Activated T-cell treated with anti-CD3 and anti-CD28 coated beads, Interleukin-2, amount 50 U/mL, for 72 hours (primary cell): ENCODE results near the gene ANP32A. TPM values are rescaled to one million over a fixed set of nuclear protein-coding genes. Genes with fewer than 3 reads are reported as not detected.

Experiments used
- ATAC-seq, 2 donors: fragments of 150-1000 bp; cut with Tn5 transposase; replicated peaks in 1 of 2; 2 replicates each; pipeline ENCODE4 v1.10.0; 2021; ENCODE audit warnings: moderate library complexity in 2 of 2, mild to moderate bottlenecking in 1 of 2
- DNase-seq, 2 donors: peaks; one replicate each; pipeline ENCODE4 v3.0.0; 2021 to 2022; ENCODE audit warnings: mixed read lengths in 1 of 2
- H3K27ac Mint-ChIP-seq: one replicate; pipeline ENCODE4 v1.8.0; 2022; ENCODE audit warnings: mild to moderate bottlenecking, moderate library complexity, mixed read lengths
- H3K27me3 Mint-ChIP-seq: one replicate; pipeline ENCODE4 v1.8.0; 2022; ENCODE audit warnings: low read depth, mixed read lengths
- H3K36me3 Mint-ChIP-seq, 2 donors: one replicate each; pipeline ENCODE4 v1.8.0; 2022; ENCODE audit warnings: mixed read lengths in 2 of 2, mild to moderate bottlenecking in 1 of 2; ENCODE audit not compliant: insufficient read depth in 2 of 2
- H3K4me1 Mint-ChIP-seq: one replicate; pipeline ENCODE4 v1.8.0; 2022; ENCODE audit warnings: low read depth, mixed read lengths
- H3K4me3 Mint-ChIP-seq, 2 donors: one replicate each; pipeline ENCODE4 v1.8.0; 2022; ENCODE audit warnings: mild to moderate bottlenecking in 2 of 2, mixed read lengths in 2 of 2, moderate library complexity in 2 of 2
- H3K9me3 Mint-ChIP-seq, 2 donors: one replicate each; pipeline ENCODE4 v1.8.0; 2022; ENCODE audit warnings: mixed read lengths in 2 of 2
- total RNA-seq, 2 donors: library from RNA; stranded (reverse); gene quantifications; one replicate each; pipeline ENCODE4 v1.2.3, GENCODE V29; 2022

The ANP32A gene
- total RNA-seq, 2 donors from 2014 or later: 200 to 204 TPM

DNA sequence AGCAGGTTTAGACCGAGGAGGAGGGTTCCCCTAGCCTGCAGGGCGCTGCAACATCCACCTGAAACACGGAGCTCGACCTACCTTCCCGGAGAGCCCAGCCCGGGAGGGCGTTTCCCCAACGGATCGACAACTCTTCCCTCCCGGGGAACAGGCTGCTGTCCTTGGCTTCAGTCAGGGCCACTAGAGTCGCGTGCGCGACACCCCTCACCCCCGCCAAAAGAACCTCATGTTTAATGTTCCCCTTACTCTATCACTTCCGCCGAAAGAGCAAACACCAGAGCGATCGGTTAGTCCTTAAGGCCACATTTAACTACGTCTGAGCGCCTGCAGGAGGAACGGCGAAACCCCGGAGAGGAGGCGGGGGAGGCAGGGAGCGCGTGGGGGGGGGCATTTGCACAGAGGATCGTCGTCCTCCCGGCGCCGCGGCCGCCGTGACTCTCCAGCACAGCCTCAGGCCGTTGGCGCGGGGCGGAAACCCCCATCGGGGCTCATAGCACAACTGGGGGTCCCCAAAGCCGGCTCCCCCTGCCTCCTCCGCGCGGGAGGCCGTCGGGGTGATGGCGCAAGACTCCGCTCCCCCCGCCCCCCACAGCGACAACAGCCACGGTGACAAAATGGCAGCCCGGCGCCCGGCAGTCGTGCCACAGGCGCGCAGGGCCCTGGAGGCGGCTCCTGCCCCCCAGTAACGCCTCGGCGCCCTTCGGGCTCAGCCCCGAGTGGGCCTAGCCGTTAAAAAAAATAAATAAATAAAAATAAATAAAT lies 3.2 kb downstream of the ANP32A start:
- peaks cover 20 to 22% of the 10 kb centered on the region in 2 donors for H3K36me3 Mint-ChIP-seq
- peak; percentile 42 to 51 for ATAC-seq
- peak; percentile 76 to 78 for DNase-seq
- no peaks in the 10 kb centered on the region for H3K27me3 Mint-ChIP-seq
- peaks cover 50% of the 10 kb centered on the region for H3K4me1 Mint-ChIP-seq
- H3K9me3 Mint-ChIP-seq: no peaks in the 10 kb centered on the region
- peak overlapping the region; percentile 95 to 96 for H3K4me3 Mint-ChIP-seq
- peak overlapping the region; percentile 92 for H3K27ac Mint-ChIP-seq

DNA sequence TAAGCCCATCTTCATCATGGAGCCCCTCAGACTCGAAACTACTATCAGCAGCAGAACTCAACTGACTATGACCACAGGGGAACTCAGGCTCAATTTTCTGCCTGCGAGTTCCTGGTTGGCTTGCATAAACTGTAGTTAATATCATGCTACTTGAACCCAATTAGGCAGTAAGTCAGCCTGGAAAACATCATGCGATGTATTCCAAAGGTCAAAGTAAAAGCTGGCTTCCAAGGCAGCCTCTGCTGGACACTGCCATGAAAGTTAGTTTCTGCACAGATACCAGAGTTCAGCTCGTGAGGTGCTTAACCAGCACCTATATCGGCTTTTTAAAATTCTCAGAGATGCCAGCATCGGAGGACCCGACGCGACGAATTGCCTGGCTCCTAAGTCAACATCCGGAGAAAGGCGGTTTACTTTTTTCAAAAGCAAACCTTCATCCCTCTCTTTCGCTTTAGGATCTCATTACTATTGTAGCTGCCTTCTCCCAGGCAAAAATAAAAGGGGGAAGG lies 3.8 kb downstream of the ANP32A start:
- Mint-ChIP-seq H3K27ac (peak overlapping the region; percentile 92), H3K36me3 (peaks cover 20 to 24% of the 10 kb centered on the region in 2 donors), H3K4me3 (peak overlapping the region; percentile 95 to 96), H3K4me1 (peaks cover 50% of the 10 kb centered on the region), H3K9me3 (no peaks in the 10 kb centered on the region), H3K27me3 (no peaks in the 10 kb centered on the region)
- ATAC-seq (no peak), DNase-seq (no peak)

DNA sequence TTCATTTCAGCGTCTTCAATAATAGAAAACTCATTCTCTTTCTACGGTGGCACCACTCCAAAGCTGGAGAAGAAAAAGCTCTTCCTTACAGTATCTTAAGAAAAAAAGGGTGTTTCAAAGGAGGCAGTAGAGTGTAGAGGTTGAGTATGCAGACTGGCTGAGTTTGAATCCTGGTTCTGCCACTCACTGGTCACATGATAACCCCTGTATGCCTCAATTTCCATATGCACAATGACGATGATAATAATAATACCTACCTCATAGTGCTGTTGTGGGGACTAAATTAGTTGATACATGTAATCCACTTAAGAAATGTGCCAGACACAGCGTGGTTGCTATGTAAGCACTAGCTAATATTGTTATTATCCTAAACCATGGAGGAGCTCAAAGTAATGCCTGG lies 4.5 kb downstream of the ANP32A start:
- DNase-seq (no peak), ATAC-seq (no peak)
- peaks cover 16 to 21% of the 10 kb centered on the region in 2 donors for H3K36me3 Mint-ChIP-seq
- H3K9me3 Mint-ChIP-seq: no peaks in the 10 kb centered on the region
- no peak overlapping the region for H3K27ac Mint-ChIP-seq
- no peaks in the 10 kb centered on the region for H3K27me3 Mint-ChIP-seq
- peaks cover 53% of the 10 kb centered on the region for H3K4me1 Mint-ChIP-seq
- peak overlapping the region; percentile 95 to 96 for H3K4me3 Mint-ChIP-seq

DNA sequence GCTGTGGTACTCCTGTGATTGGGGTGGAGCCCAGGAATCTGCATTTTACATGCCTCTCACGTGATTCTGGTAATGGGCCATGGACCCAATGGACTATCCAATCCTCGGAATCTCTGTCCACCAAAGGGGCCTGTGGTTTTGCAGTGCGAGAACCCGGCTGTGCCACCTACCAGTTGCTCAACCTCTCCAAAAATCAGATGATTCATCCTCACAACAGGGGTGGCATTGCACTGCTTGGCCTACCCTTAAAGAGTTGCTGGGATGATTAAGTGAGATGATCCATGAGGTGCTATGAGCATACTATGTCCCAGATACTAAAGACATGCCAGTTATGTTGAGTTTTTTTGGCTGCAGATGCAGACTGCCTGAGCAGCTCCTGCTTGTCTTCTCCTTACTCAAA lies 5.1 kb downstream of the ANP32A start:
- Mint-ChIP-seq H3K9me3 (no peaks in the 10 kb centered on the region), H3K4me1 (peaks cover 59% of the 10 kb centered on the region), H3K27me3 (no peaks in the 10 kb centered on the region), H3K36me3 (peaks cover 15 to 25% of the 10 kb centered on the region in 2 donors), H3K4me3 (peak overlapping the region; percentile 95 to 96), H3K27ac (no peak overlapping the region)
- DNase-seq: no peak
- ATAC-seq: no peak

DNA sequence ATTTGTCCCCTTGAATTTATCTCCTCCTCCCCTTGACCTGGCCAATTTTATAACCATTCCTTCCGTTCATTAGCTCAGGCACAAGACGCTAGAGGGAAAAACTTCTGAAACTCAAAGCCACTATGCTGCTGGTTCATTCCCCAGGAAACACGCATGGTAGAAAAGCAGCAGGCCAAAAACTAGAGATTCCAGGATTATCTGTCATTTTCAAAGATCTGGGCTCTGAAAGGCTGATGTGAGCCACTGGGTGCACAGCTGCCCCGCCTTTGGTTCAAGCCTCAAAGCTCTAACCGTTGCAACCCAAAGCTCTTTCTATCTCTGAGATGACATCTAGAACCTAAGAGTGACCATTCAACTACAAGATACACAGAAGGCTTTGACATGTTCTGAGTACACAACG lies 6.1 kb downstream of the ANP32A start:
- Mint-ChIP-seq H3K36me3 (peaks cover 13 to 31% of the 10 kb centered on the region in 2 donors), H3K9me3 (no peaks in the 10 kb centered on the region), H3K27ac (peak overlapping the region; percentile 1), H3K4me1 (peaks cover 69% of the 10 kb centered on the region), H3K4me3 (no peak overlapping the region), H3K27me3 (no peaks in the 10 kb centered on the region)
- DNase-seq: no peak
- no peak for ATAC-seq

DNA sequence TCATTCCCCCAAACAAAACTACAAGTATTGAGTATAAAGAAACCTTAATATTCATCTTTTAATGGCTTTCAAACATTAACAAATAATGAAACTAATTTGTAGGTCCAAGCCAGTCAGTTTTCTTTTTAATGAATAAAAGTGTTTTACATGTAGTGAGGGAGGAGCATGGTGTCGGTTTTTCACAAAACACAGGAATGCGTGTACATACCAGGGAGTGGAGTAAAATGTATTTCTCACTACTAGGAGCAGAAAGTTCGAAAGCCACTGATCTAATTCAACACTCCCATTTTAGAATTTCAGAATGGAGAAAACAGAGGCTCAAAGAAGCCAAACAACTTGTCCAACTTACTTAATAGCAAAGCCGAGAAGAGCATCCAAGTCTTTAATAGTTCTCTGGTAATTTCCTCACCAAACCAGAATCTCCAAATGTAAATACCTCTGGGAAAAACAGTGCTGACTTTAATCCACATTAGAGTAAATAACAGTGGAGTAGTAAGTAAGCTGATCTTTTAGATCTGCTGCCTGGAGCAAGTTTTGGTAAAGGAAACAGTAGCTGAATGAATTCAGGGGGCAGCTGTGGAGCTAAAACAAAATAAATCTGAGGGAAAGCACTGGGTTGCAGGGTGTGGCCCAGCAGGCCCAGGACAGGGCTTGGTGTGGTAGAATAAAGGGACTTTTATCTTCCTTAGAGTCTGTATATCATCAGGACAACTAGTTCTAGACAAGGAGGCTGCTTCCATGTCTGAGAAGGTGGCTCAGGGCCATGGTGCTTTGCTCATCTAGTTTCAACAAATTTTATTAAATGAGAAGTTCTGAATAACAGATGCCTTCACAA lies 7.9 kb downstream of the ANP32A start:
- DNase-seq (no peak), ATAC-seq (no peak)
- Mint-ChIP-seq H3K9me3 (no peaks in the 10 kb centered on the region), H3K27ac (peak overlapping the region; percentile 70), H3K27me3 (no peaks in the 10 kb centered on the region), H3K4me1 (peaks cover 87% of the 10 kb centered on the region), H3K36me3 (peaks cover 9 to 32% of the 10 kb centered on the region in 2 donors), H3K4me3 (no peak overlapping the region)

DNA sequence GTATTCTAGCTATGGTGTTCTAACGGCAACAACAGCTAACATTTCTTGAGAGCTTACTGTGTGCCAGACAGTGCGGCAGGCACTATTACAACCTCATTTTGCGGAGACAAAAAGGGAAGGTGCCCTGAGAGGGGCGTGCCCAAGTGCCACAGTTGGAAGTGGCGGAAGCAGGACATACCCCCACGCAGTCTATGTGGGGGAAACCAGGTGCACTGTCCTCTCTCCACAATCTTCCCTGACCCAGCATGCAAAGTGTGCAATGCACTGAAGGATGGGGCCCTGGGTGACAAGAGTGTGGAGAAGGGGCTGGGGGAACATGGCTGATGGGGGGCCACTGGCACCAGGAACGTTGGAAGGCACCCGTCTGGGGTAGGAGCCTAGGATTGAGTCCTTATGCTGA lies 8.6 kb downstream of the ANP32A start:
- Mint-ChIP-seq H3K9me3 (no peaks in the 10 kb centered on the region), H3K27ac (no peak overlapping the region), H3K36me3 (peaks cover 5 to 31% of the 10 kb centered on the region in 2 donors), H3K27me3 (no peaks in the 10 kb centered on the region), H3K4me1 (peaks cover 87% of the 10 kb centered on the region), H3K4me3 (no peak overlapping the region)
- DNase-seq (no peak), ATAC-seq (no peak)

DNA sequence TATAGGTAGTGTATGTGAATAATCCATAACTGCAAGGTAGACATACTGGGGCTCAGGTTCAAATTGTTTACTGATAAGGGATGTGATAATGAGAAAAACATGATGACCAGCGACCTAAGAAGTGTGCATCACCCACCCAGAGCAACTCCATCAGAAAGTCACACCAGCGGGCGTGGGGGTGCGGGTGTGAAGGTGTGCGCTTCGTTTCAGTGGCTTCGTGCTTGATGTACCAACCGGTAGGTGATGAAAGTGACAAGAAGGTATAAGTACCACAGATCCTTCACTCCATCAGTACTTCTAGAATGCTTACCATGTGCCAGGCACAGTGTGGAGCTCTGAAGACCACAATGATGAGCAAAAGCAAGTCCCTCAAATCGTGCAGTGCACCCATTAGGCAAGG lies 11.2 kb downstream of the ANP32A start:
- Mint-ChIP-seq H3K27ac (peak overlapping the region; percentile 31), H3K36me3 (peaks cover 5 to 32% of the 10 kb centered on the region in 2 donors), H3K27me3 (no peaks in the 10 kb centered on the region), H3K9me3 (no peaks in the 10 kb centered on the region), H3K4me1 (peaks cover 77% of the 10 kb centered on the region), H3K4me3 (no peak overlapping the region)
- ATAC-seq: no peak
- DNase-seq: no peak

DNA sequence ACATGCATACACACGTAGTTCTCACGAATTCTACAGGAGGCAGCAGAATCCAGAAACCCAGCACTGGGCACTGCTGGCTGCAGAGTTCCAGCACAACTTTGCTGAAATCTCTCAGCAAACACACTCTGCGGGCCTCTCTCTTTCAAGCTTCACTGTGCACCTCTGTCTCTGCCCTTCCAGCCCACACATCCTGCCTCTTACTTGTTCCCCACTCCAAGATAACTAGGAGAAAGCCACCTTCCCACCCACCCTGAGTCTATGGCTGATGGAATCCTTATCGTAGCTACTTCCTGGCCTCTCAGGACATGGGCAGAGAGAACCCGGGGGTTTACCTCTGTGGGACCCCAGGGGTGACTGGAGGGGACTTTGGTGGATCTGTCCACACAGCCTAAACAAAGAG lies 11.9 kb downstream of the ANP32A start:
- Mint-ChIP-seq H3K9me3 (no peaks in the 10 kb centered on the region), H3K27me3 (no peaks in the 10 kb centered on the region), H3K27ac (peak overlapping the region; percentile 17), H3K4me3 (no peak overlapping the region), H3K36me3 (peaks cover 5 to 32% of the 10 kb centered on the region in 2 donors), H3K4me1 (peaks cover 75% of the 10 kb centered on the region)
- DNase-seq (no peak), ATAC-seq (no peak)

DNA sequence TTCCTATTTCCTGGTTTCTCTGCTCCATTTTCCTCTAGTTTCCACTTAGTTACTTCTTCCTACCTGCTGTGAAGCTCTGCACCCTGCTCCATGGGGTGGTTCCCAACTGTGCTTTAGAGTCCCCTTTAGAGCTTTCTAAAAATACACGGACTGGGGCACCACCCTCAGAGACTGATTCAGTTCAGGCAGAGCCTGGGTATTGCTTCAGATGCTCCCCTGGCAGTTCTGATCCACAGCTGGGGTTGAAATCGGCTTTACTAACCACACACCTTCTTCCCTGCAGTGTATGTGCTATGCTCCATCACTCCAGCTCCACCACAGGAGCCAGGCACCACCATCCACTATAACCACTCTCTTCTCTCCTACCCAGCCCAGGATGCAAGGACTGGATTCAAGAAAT lies 12.6 kb downstream of the ANP32A start:
- DNase-seq (no peak), ATAC-seq (no peak)
- Mint-ChIP-seq H3K9me3 (no peaks in the 10 kb centered on the region), H3K4me1 (peaks cover 70% of the 10 kb centered on the region), H3K27ac (no peak overlapping the region), H3K36me3 (peaks cover 5 to 30% of the 10 kb centered on the region in 2 donors), H3K4me3 (no peak overlapping the region), H3K27me3 (no peaks in the 10 kb centered on the region)

DNA sequence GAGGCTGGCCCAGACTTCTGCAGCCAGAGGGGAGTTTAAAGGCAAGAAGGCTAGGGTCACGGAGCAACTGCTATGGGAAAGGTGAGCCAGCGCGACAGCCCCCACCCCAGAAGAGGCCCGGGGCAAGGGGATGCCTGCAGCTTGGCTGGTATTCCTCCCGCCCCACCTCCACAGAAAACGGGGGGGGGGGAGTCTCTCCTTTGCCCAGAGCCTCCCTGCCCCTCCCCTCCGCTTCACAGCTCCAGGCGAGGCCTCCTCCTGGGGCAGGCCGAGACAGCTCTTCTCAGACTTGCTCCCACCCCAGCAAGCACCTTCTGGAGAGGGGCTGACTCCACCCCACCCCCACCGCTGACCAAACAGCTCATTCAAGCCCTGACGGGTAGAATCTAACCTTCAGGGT lies 13.4 kb downstream of the ANP32A start:
- H3K27me3 Mint-ChIP-seq: no peaks in the 10 kb centered on the region
- H3K27ac Mint-ChIP-seq: no peak overlapping the region
- H3K9me3 Mint-ChIP-seq: no peaks in the 10 kb centered on the region
- H3K4me3 Mint-ChIP-seq: no peak overlapping the region
- DNase-seq (no peak), ATAC-seq (no peak)
- H3K4me1 Mint-ChIP-seq: peaks cover 69% of the 10 kb centered on the region
- peaks cover 5 to 29% of the 10 kb centered on the region in 2 donors for H3K36me3 Mint-ChIP-seq

DNA sequence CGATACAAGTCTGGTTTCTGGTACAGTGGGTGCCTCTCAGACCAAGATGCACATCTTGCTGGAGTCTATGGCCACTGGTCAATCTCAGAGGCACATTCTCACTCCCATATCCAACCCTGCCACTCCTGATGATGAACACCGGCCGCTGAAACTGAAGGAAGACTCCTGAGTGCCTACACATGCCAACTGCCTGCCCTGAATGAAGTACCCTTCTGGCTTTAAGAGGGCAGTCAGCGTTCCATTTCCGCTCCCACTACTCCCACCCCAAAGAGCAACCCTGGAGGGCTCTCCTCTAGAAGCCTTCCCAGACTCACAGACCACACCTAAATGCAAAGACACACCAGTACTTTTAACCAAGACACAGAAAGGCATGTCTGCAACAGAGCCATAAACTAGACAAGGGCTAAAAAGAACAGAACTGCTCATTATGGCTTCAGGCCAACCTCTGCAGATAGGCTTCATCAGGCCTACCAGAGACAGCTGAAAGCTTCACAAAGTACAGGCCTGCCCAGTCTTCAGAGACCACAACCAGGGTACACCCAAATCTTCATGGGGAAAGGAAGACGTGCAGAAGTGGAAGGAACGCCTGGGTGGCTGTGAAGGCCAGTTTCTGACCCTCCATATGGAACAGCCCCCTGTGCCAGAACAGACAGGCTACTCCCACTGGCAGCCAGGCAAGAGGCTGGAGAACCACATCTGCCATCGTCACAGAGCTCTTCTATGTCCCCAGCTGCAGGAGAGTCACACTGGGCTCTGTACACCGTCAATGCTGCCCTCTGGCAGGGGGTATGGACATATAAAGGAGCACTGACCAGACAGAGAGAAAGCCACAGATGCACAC lies 14.3 kb downstream of the ANP32A start:
- Mint-ChIP-seq H3K27ac (no peak overlapping the region), H3K4me3 (no peak overlapping the region), H3K9me3 (no peaks in the 10 kb centered on the region), H3K36me3 (peaks cover 5 to 27% of the 10 kb centered on the region in 2 donors), H3K4me1 (peaks cover 70% of the 10 kb centered on the region), H3K27me3 (no peaks in the 10 kb centered on the region)
- ATAC-seq (no peak), DNase-seq (no peak)
